Measurements from ENCODE around the gene ITPKB. TPM values are rescaled to one million over a fixed set of nuclear protein-coding genes. Genes with fewer than 3 reads are reported as not detected.
A peak's percentile ranks its signal among the peaks of the same experiment; 100 is the strongest.
"Not testable (repeated sequence)": the region's sequence is repeated elsewhere in the genome, so short reads cannot be mapped to it uniquely, and the experiment has no call there.

Gene ITPKB
- total RNA-seq, 2 experiments from 2014 or later: 47.0 to 47.4 TPM

GRCh38 chr1:226641671-226642231 is 97.3 kb downstream of the ITPKB start:
- Mint-ChIP-seq H3K4me1 (ENCODE audit: low read depth) (peaks cover 45% of the 10 kb centered on the region), H3K27ac (no peak overlapping the region)
- CTCF ChIA-PET: interaction anchor here (1.2 to 4.5 kb wide), 5 partner anchors 7 to 97 kb away, joined by 3 to 36 read pairs (median 9); partner anchors contain the start of gene ITPKB

GRCh38 chr1:226640321-226641136 is 98.6 kb downstream of the ITPKB start:
- H3K36me3 Mint-ChIP-seq (ENCODE audit: low read depth): peaks cover 46% of the 10 kb centered on the region
- CTCF ChIA-PET: interaction anchor here (1.2 to 4.2 kb wide), 4 partner anchors 14 to 99 kb away, joined by 3 to 23 read pairs (median 6); partner anchors contain the start of gene ITPKB
- ATAC-seq (no peak), DNase-seq (no peak)
- H3K4me3 Mint-ChIP-seq: no peak overlapping the region
- no peaks in the 10 kb centered on the region for H3K9me3 Mint-ChIP-seq (ENCODE audit: insufficient read depth)
- POLR2A ChIA-PET: no interaction called here
- no peaks in the 10 kb centered on the region for H3K27me3 Mint-ChIP-seq (ENCODE audit: low read depth)
- peaks cover 43% of the 10 kb centered on the region for H3K4me1 Mint-ChIP-seq (ENCODE audit: low read depth)
- no peak overlapping the region for H3K27ac Mint-ChIP-seq

More at GRCh38 chr1:226641671-226642231, 97.3 kb downstream of the ITPKB start:
- H3K4me3 Mint-ChIP-seq: no peak overlapping the region
- POLR2A ChIA-PET: no interaction called here
- peaks cover 53% of the 10 kb centered on the region for H3K36me3 Mint-ChIP-seq (ENCODE audit: low read depth)
- H3K27me3 Mint-ChIP-seq (ENCODE audit: low read depth): no peaks in the 10 kb centered on the region
- no peaks in the 10 kb centered on the region for H3K9me3 Mint-ChIP-seq (ENCODE audit: insufficient read depth)
- ATAC-seq (no peak), DNase-seq (no peak)

- DNase-seq: no peak
- H3K27ac Mint-ChIP-seq: no peak overlapping the region
- no peaks in the 10 kb centered on the region for H3K27me3 Mint-ChIP-seq (ENCODE audit: low read depth)
- no peak for ATAC-seq
- H3K36me3 Mint-ChIP-seq (ENCODE audit: low read depth): peaks cover 52% of the 10 kb centered on the region
- ChIA-PET POLR2A (no interaction called here), CTCF (no interaction called here)
- H3K4me1 Mint-ChIP-seq (ENCODE audit: low read depth): peaks cover 43% of the 10 kb centered on the region
- H3K9me3 Mint-ChIP-seq (ENCODE audit: insufficient read depth): no peaks in the 10 kb centered on the region
- no peak overlapping the region for H3K4me3 Mint-ChIP-seq
Measured at GRCh38 chr1:226639631-226640061, 99.4 kb downstream of the ITPKB start.

- H3K27me3 Mint-ChIP-seq (ENCODE audit: low read depth); POLR2A ChIA-PET; ATAC-seq; H3K9me3 Mint-ChIP-seq (ENCODE audit: insufficient read depth); DNase-seq; H3K4me3 Mint-ChIP-seq; H3K27ac Mint-ChIP-seq: not testable (repeated sequence)
- CTCF ChIA-PET: interaction anchor here (1.1 kb wide), 1 partner anchor 189 kb away, joined by 3 read pairs; no protein-coding TSS in a partner anchor
- Mint-ChIP-seq H3K4me1 (ENCODE audit: low read depth) (peaks cover 42% of the 10 kb centered on the region), H3K36me3 (ENCODE audit: low read depth) (peaks cover 50% of the 10 kb centered on the region)
Measured at GRCh38 chr1:226639206-226639605, 99.9 kb downstream of the ITPKB start.

GRCh38 chr1:226638608-226639007 is 100.5 kb downstream of the ITPKB start:
- Mint-ChIP-seq H3K4me3 (no peak overlapping the region), H3K27me3 (ENCODE audit: low read depth) (no peaks in the 10 kb centered on the region), H3K9me3 (ENCODE audit: insufficient read depth) (no peaks in the 10 kb centered on the region), H3K27ac (no peak overlapping the region), H3K36me3 (ENCODE audit: low read depth) (peaks cover 46% of the 10 kb centered on the region), H3K4me1 (ENCODE audit: low read depth) (peaks cover 41% of the 10 kb centered on the region)
- DNase-seq: no peak
- ATAC-seq: no peak
- ChIA-PET CTCF (interaction anchor here (1.1 to 1.7 kb wide), 2 partner anchors 49 to 190 kb away, joined by 3 to 6 read pairs; no protein-coding TSS in a partner anchor), POLR2A (no interaction called here)

GRCh38 chr1:226638001-226638601 is 101.0 kb downstream of the ITPKB start:
- ATAC-seq (no peak), DNase-seq (no peak)
- Mint-ChIP-seq H3K9me3 (ENCODE audit: insufficient read depth) (no peaks in the 10 kb centered on the region), H3K27me3 (ENCODE audit: low read depth) (no peaks in the 10 kb centered on the region), H3K36me3 (ENCODE audit: low read depth) (peaks cover 44% of the 10 kb centered on the region), H3K27ac (no peak overlapping the region), H3K4me1 (ENCODE audit: low read depth) (peaks cover 41% of the 10 kb centered on the region), H3K4me3 (no peak overlapping the region)
- ChIA-PET CTCF (interaction anchor here (1.1 to 1.7 kb wide), 3 partner anchors 11 to 190 kb away, joined by 3 to 6 read pairs (median 4); no protein-coding TSS in a partner anchor), POLR2A (interaction anchor here (0.6 to 1.2 kb wide), 2 partner anchors 16 to 34 kb away, joined by 3 read pairs; no protein-coding TSS in a partner anchor)

GRCh38 chr1:226637147-226637935 is 101.7 kb downstream of the ITPKB start:
- ChIA-PET CTCF (interaction anchor here (1.2 to 1.7 kb wide), 2 partner anchors 11 to 50 kb away, joined by 4 to 6 read pairs; no protein-coding TSS in a partner anchor), POLR2A (interaction anchor here (0.6 to 1.2 kb wide), 2 partner anchors 17 to 33 kb away, joined by 3 read pairs; no protein-coding TSS in a partner anchor)
- DNase-seq: no peak
- no peak overlapping the region for H3K4me3 Mint-ChIP-seq
- H3K27ac Mint-ChIP-seq: no peak overlapping the region
- no peak for ATAC-seq
- no peaks in the 10 kb centered on the region for H3K9me3 Mint-ChIP-seq (ENCODE audit: insufficient read depth)
- peaks cover 43% of the 10 kb centered on the region for H3K4me1 Mint-ChIP-seq (ENCODE audit: low read depth)
- peaks cover 48% of the 10 kb centered on the region for H3K36me3 Mint-ChIP-seq (ENCODE audit: low read depth)
- no peaks in the 10 kb centered on the region for H3K27me3 Mint-ChIP-seq (ENCODE audit: low read depth)

GRCh38 chr1:226636847-226637096 is 102.3 kb downstream of the ITPKB start:
- H3K36me3 Mint-ChIP-seq (ENCODE audit: low read depth): peaks cover 47% of the 10 kb centered on the region

GRCh38 chr1:226635456-226635941 is 103.6 kb downstream of the ITPKB start:
- no peaks in the 10 kb centered on the region for H3K27me3 Mint-ChIP-seq (ENCODE audit: low read depth)
- peak overlapping the region; percentile 57 for H3K4me3 Mint-ChIP-seq
- peak overlapping the region; percentile 84 for H3K27ac Mint-ChIP-seq
- peaks cover 44% of the 10 kb centered on the region for H3K4me1 Mint-ChIP-seq (ENCODE audit: low read depth)
- H3K36me3 Mint-ChIP-seq (ENCODE audit: low read depth): peaks cover 40% of the 10 kb centered on the region
- DNase-seq (peak; percentile 52), ATAC-seq (peak; percentile 66)
- CTCF ChIA-PET: interaction anchor here (0.9 to 4.9 kb wide), 7 partner anchors 8 to 191 kb away, joined by 3 to 72 read pairs (median 16); no protein-coding TSS in a partner anchor
- POLR2A ChIA-PET: interaction anchor here (0.6 kb wide), 1 partner anchor 48 kb away, joined by 4 read pairs; no protein-coding TSS in a partner anchor
- H3K9me3 Mint-ChIP-seq (ENCODE audit: insufficient read depth): no peaks in the 10 kb centered on the region

More at GRCh38 chr1:226636847-226637096, 102.3 kb downstream of the ITPKB start:
- ATAC-seq (no peak), DNase-seq (no peak)
- peak overlapping the region; percentile 60 for H3K27ac Mint-ChIP-seq
- CTCF ChIA-PET: interaction anchor here (1.7 to 3.6 kb wide), 2 partner anchors 51 to 97 kb away, joined by 6 to 13 read pairs; no protein-coding TSS in a partner anchor
- H3K4me3 Mint-ChIP-seq: no peak overlapping the region
- POLR2A ChIA-PET: no interaction called here
- H3K27me3 Mint-ChIP-seq (ENCODE audit: low read depth): no peaks in the 10 kb centered on the region
- H3K4me1 Mint-ChIP-seq (ENCODE audit: low read depth): peaks cover 44% of the 10 kb centered on the region
- H3K9me3 Mint-ChIP-seq (ENCODE audit: insufficient read depth): no peaks in the 10 kb centered on the region

GRCh38 chr1:226634611-226635246 is 104.4 kb downstream of the ITPKB start:
- POLR2A ChIA-PET: interaction anchor here (0.6 kb wide), 1 partner anchor 49 kb away, joined by 4 read pairs; no protein-coding TSS in a partner anchor
- DNase-seq (no peak), ATAC-seq (peak; percentile 1)
- Mint-ChIP-seq H3K27ac (peak overlapping the region; percentile 84), H3K36me3 (ENCODE audit: low read depth) (peaks cover 35% of the 10 kb centered on the region), H3K27me3 (ENCODE audit: low read depth) (no peaks in the 10 kb centered on the region), H3K9me3 (ENCODE audit: insufficient read depth) (no peaks in the 10 kb centered on the region), H3K4me3 (peak overlapping the region; percentile 57), H3K4me1 (ENCODE audit: low read depth) (peaks cover 44% of the 10 kb centered on the region)
- CTCF ChIA-PET: interaction anchor here (0.8 to 4.9 kb wide), 16 partner anchors 9 to 248 kb away, joined by 3 to 72 read pairs (median 7); no protein-coding TSS in a partner anchor
